ENCODE results near the gene NAA25. TPM values are rescaled to one million over a fixed set of nuclear protein-coding genes. Genes with fewer than 3 reads are reported as not detected.

Gene NAA25
- total and polyA plus RNA-seq, 9 of the 15 experiments (the other 6 are each of a cell fraction or from before 2014, with no cell fraction given): 26.6 to 59.6 (median 48.9) TPM

GRCh38 chr12:112012775-112013600, 95.6 kb downstream of the NAA25 start, which contains the start of the genes ERP29 and TMEM116 (continued):
- TF ChIP-seq ZKSCAN8 (CRISPR knock-in tag; IDR thresholded peaks at IDR 0.05): no peak
- peak; percentile 91 for TF ChIP-seq POLR2H (tag; IDR thresholded peaks at IDR 0.05; ENCODE audit: low read depth)
- peak; percentile 99 for TF ChIP-seq USF2 (CRISPR knock-in tag; IDR thresholded peaks at IDR 0.05)
- no peak for TF ChIP-seq SAFB (IDR thresholded peaks at IDR 0.05; ENCODE audit: borderline replicate concordance, low read depth, low read length)
- no peak for TF ChIP-seq XRCC5 (IDR thresholded peaks at IDR 0.05; ENCODE audit: low read depth, low read length)
- TF ChIP-seq PTBP1 (IDR thresholded peaks at IDR 0.05; ENCODE audit: low read depth, low read length): no peak
- peak; percentile 53 to 61 for TF ChIP-seq RAD21 (CRISPR knock-in tag; conservative IDR thresholded peaks at IDR 0.05 in 1 of 2, IDR thresholded peaks at IDR 0.05 in 1 of 2)
- no peak for TF ChIP-seq NR3C1 (CRISPR knock-in tag; IDR thresholded peaks at IDR 0.05)
- TF ChIP-seq ZBTB9 (CRISPR knock-in tag; IDR thresholded peaks at IDR 0.05): no peak
- TF ChIP-seq ZBTB5 (IDR thresholded peaks at IDR 0.05): peak; percentile 91
- no peak for TF ChIP-seq HOXB6 (CRISPR knock-in tag; IDR thresholded peaks at IDR 0.05; ENCODE audit: borderline replicate concordance)
- TF ChIP-seq, protein P1, sequence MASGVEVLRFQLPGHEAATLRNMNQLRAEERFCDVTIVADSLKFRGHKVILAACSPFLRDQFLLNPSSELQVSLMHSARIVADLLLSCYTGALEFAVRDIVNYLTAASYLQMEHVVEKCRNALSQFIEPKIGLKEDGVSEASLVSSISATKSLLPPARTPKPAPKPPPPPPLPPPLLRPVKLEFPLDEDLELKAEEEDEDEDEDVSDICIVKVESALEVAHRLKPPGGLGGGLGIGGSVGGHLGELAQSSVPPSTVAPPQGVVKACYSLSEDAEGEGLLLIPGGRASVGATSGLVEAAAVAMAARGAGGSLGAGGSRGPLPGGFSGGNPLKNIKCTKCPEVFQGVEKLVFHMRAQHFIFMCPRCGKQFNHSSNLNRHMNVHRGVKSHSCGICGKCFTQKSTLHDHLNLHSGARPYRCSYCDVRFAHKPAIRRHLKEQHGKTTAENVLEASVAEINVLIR (CRISPR knock-in tag; IDR thresholded peaks at IDR 0.05): no peak
- no peak; the same call in none of the 2 replicates for TF ChIP-seq EP300 (IDR thresholded peaks at IDR 0.05; ENCODE audit: low read length)
- TF ChIP-seq ZKSCAN3 (CRISPR knock-in tag; IDR thresholded peaks at IDR 0.05): no peak
- TF ChIP-seq HEY1 (CRISPR knock-in tag; IDR thresholded peaks at IDR 0.05; ENCODE audit: borderline replicate concordance): no peak
- TF ChIP-seq, protein P2, sequence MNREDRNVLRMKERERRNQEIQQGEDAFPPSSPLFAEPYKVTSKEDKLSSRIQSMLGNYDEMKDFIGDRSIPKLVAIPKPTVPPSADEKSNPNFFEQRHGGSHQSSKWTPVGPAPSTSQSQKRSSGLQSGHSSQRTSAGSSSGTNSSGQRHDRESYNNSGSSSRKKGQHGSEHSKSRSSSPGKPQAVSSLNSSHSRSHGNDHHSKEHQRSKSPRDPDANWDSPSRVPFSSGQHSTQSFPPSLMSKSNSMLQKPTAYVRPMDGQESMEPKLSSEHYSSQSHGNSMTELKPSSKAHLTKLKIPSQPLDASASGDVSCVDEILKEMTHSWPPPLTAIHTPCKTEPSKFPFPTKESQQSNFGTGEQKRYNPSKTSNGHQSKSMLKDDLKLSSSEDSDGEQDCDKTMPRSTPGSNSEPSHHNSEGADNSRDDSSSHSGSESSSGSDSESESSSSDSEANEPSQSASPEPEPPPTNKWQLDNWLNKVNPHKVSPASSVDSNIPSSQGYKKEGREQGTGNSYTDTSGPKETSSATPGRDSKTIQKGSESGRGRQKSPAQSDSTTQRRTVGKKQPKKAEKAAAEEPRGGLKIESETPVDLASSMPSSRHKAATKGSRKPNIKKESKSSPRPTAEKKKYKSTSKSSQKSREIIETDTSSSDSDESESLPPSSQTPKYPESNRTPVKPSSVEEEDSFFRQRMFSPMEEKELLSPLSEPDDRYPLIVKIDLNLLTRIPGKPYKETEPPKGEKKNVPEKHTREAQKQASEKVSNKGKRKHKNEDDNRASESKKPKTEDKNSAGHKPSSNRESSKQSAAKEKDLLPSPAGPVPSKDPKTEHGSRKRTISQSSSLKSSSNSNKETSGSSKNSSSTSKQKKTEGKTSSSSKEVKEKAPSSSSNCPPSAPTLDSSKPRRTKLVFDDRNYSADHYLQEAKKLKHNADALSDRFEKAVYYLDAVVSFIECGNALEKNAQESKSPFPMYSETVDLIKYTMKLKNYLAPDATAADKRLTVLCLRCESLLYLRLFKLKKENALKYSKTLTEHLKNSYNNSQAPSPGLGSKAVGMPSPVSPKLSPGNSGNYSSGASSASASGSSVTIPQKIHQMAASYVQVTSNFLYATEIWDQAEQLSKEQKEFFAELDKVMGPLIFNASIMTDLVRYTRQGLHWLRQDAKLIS (CRISPR knock-in tag; IDR thresholded peaks at IDR 0.05): no peak; the same call in none of the 2 replicates
- no peak for TF ChIP-seq HNRNPUL1 (IDR thresholded peaks at IDR 0.05; ENCODE audit: low read length)
- TF ChIP-seq OTX1 (CRISPR knock-in tag; IDR thresholded peaks at IDR 0.05): peak; percentile 26; the same call in 1 of the 2 replicates
